Tibial nerve (tissue), 4 donors: ENCODE measurements around the gene PTPRD. TPM values are rescaled to one million over a fixed set of nuclear protein-coding genes. Genes with fewer than 3 reads are reported as not detected.

Experiments
- DNase-seq, 2 donors: peaks; one replicate each; pipeline ENCODE4 v3.0.0-alpha.2; 2019; ENCODE audit warnings: low spot score in 2 of 2
- H3K27ac ChIP-seq, 4 donors: fragments of 200-600 bp; sonication (generic) in 3 of 4; one replicate each; pipeline ENCODE4 v1.5.1; 2017 to 2019; ENCODE audit warnings: mild to moderate bottlenecking in 1 of 4
- H3K27me3 ChIP-seq, 2 donors: fragments of 200-600 bp; sonication (generic) in 1 of 2; one replicate each; pipeline versions ENCODE4 v1.5.1 to v1.6.0; 2017 to 2019
- H3K36me3 ChIP-seq, 3 donors: fragments of 200-600 bp; sonication (generic); one replicate each; pipeline ENCODE4 v1.5.1; 2018 to 2019
- H3K4me1 ChIP-seq, 4 donors: fragments of 200-600 bp; sonication (generic) in 3 of 4; one replicate each; pipeline ENCODE4 v1.5.1; 2017 to 2019
- H3K4me3 ChIP-seq, 4 donors: fragments of 200-600 bp; sonication (generic) in 3 of 4; one replicate each; pipeline ENCODE4 v1.5.1; 2017 to 2019; ENCODE audit warnings: mild to moderate bottlenecking in 1 of 4, moderate library complexity in 1 of 4
- H3K9me3 ChIP-seq, 4 donors: fragments of 200-600 bp; sonication (generic) in 3 of 4; one replicate each; pipeline ENCODE4 v1.5.1; 2017 to 2019
- CTCF ChIP-seq, 5 experiments: fragments of 200-600 bp in 3 of 5; fragments of 450-650 bp in 2 of 5; sonication (generic) in 3 of 5; IDR thresholded peaks; one replicate each; pipeline ENCODE4 v1.5.1; 2016 to 2019; ENCODE audit warnings: antibody characterized with exemption in 5 of 5, mild to moderate bottlenecking in 3 of 5, moderate library complexity in 2 of 5
- EP300 ChIP-seq, 2 donors: sonication (generic); formaldehyde crosslinking; IDR thresholded peaks; one replicate each; pipeline ENCODE4 v1.6.1; 2017; ENCODE audit warnings: antibody characterized with exemption in 2 of 2, mild to moderate bottlenecking in 1 of 2
- POLR2A ChIP-seq, 2 donors: fragments of 450-650 bp; IDR thresholded peaks; one replicate each; pipeline ENCODE4 v1.6.1; 2017; ENCODE audit warnings: antibody characterized with exemption in 2 of 2, mild to moderate bottlenecking in 2 of 2, moderate library complexity in 2 of 2
- WGBS, 2 donors: methylation state at CpG; one replicate each; pipeline ENCODE4 v1.1.5; 2018; 5-methylcytosine and 5-hydroxymethylcytosine counted together
- total RNA-seq, 4 donors: library from RNA; depleted of rRNA; stranded (reverse); fragments of >200 nt; gene quantifications; one replicate each; pipeline ENCODE4 v1.1.0, GENCODE V29; 2016

The PTPRD gene
- total RNA-seq, 4 donors from 2014 or later = 1.7 to 13.2 (median 5.1) TPM

DNA sequence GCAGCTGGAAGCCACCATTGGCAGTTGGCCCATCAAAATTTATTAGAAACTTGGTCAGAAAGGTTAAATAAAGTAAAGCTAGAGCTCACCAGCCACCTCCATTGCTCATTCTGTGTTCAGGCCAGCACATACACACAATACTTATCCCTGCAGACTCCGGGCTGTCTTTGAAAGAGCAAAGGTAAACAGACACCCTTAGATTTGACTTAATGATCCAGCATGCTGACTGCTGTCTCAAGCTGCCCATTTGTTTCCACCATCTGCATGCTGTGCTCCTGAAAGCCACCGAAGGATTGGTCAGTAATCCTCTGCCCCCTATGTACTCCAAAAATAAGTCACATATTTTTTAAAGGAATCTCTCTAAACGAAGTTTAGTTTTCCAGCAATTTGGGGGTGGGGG, 1753.4 kb downstream of the PTPRD start:
- no peaks in the 10 kb centered on the region for H3K36me3 ChIP-seq
- H3K4me1 ChIP-seq = peaks cover 0 to 28% (median 5%) of the 10 kb centered on the region in 4 donors
- no peak for TF ChIP-seq CTCF (IDR thresholded peaks at IDR 0.05)
- TF ChIP-seq EP300 (IDR thresholded peaks at IDR 0.05) = no peak
- no peak for TF ChIP-seq POLR2A (IDR thresholded peaks at IDR 0.05)
- DNase-seq = no peak
- H3K27me3 ChIP-seq = peaks cover 0 to 25% of the 10 kb centered on the region in 2 donors
- H3K4me3 ChIP-seq = no peak overlapping the region
- no peak overlapping the region for H3K27ac ChIP-seq
- WGBS, 2 donors = 46 to 53% methylated on average over 3 of the region's 3 CpGs
- H3K9me3 ChIP-seq = no peaks in the 10 kb centered on the region

- Histone ChIP-seq H3K27ac (no peak overlapping the region), H3K36me3 (no peaks in the 10 kb centered on the region), H3K4me1 (peaks cover 0 to 28% (median 5%) of the 10 kb centered on the region in 4 donors), H3K27me3 (peaks cover 0 to 32% of the 10 kb centered on the region in 2 donors), H3K4me3 (peak overlapping the region in 3 of 4 donors; percentile 43 to 70 (median 52)), H3K9me3 (no peaks in the 10 kb centered on the region)
- 28% methylated on average over 25 to 26 of the region's 27 CpGs for WGBS, 2 donors
- no peak for DNase-seq
- no peak for TF ChIP-seq POLR2A (IDR thresholded peaks at IDR 0.05)
- no peak for TF ChIP-seq CTCF (IDR thresholded peaks at IDR 0.05)
- no peak for TF ChIP-seq EP300 (IDR thresholded peaks at IDR 0.05)
Observed at GRCh38 chr9:8858596-8859161, 1754.1 kb downstream of the PTPRD start.

GRCh38 chr9:8857926-8858595, 1754.7 kb downstream of the PTPRD start:
- H3K27ac ChIP-seq = peak overlapping the region in 2 of 4 donors; percentile 43 to 48
- H3K27me3 ChIP-seq = peaks cover 0 to 33% of the 10 kb centered on the region in 2 donors
- TF ChIP-seq POLR2A (IDR thresholded peaks at IDR 0.05) (no peak), EP300 (IDR thresholded peaks at IDR 0.05) (no peak), CTCF (IDR thresholded peaks at IDR 0.05) (no peak)
- H3K36me3 ChIP-seq = no peaks in the 10 kb centered on the region
- no peaks in the 10 kb centered on the region for H3K9me3 ChIP-seq
- DNase-seq = peak; percentile 27 to 35
- H3K4me1 ChIP-seq = peaks cover 0 to 28% (median 5%) of the 10 kb centered on the region in 4 donors
- peak overlapping the region; percentile 43 to 70 (median 50) for H3K4me3 ChIP-seq
- WGBS, 2 donors = 1 to 2% methylated on average over 45 of the region's 45 CpGs

DNA sequence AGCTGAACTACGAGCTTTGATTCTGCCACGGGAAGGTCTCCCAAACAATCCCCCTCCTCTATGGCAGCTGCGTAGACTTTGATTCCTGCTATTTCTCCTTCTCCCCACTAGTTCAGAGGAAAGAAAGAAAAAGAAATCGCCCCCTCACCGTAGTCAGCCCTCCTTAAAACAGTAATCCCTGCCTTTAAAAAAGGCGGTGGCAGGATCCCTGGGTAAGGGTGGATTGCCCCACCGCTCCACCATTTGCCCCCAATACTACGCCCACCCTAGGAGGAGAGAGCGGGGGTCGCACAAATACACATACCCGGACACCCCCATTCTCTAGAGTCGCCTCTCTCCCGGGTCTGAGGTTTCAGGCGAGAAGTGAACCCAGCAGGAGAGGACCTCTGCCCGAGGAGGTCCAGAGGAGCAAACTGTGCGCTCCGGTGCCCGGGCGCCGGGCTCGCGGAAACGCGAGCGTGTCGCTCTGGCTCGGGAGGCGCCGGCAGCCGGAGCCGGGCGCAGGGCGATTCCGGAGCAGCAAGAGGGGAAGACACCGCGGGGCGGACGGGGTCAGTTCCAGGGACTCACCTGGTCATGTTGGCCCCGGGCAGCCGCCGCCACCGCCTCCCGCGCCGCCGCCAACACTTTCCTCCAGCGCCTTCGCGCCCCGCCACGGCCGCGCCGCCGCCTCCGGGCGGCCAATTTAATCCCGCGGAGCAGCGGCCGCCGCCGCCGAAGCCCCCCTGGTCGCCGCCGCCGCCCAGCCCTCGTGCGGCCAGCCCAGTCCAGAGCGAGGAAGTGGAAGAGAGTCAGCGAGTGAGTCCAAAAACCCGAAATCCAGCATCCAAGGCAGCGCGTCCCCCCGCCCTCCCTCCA, 1755.5 kb downstream of the PTPRD start:
- Histone ChIP-seq H3K27ac (peak overlapping the region in 2 of 4 donors; percentile 43 to 48), H3K4me3 (peak overlapping the region; percentile 43 to 70 (median 50)), H3K4me1 (peaks cover 0 to 28% (median 5%) of the 10 kb centered on the region in 4 donors), H3K36me3 (no peaks in the 10 kb centered on the region), H3K9me3 (no peaks in the 10 kb centered on the region), H3K27me3 (peaks cover 0 to 33% of the 10 kb centered on the region in 2 donors)
- WGBS, 2 donors = 1 to 2% methylated on average over 64 to 65 of the region's 76 CpGs
- TF ChIP-seq CTCF (IDR thresholded peaks at IDR 0.05) (no peak), EP300 (IDR thresholded peaks at IDR 0.05) (no peak), POLR2A (IDR thresholded peaks at IDR 0.05) (no peak)
- DNase-seq = no peak
